Transverse colon (tissue), 4 donors: ENCODE data around the gene KRT35. TPM values are rescaled to one million over a fixed set of nuclear protein-coding genes. Genes with fewer than 3 reads are reported as not detected.
"Not testable (repeated sequence)": the region's sequence is repeated elsewhere in the genome, so short reads cannot be mapped to it uniquely, and the experiment has no call there.

ENCODE experiments used
- DNase-seq: peaks from one replicate; pipeline ENCODE4 v3.0.0-alpha.2; 2019
- H3K27ac ChIP-seq, 4 donors: fragments of 200-600 bp; sonication (generic); 2 replicates each; pipeline ENCODE4 v1.5.1; 2016 to 2018; ENCODE audit warnings: inconsistent platforms in 4 of 4
- H3K27me3 ChIP-seq: fragments of 200-600 bp; sonication (generic); 2 replicates; pipeline ENCODE4 v1.5.1; 2017; ENCODE audit warnings: inconsistent platforms
- H3K36me3 ChIP-seq, 4 donors: fragments of 200-600 bp; sonication (generic); 2 replicates each; pipeline ENCODE4 v1.5.1; 2017 to 2019; ENCODE audit warnings: inconsistent platforms in 4 of 4
- H3K4me1 ChIP-seq, 4 donors: fragments of 200-600 bp; sonication (generic); 2 replicates each; pipeline ENCODE4 v1.5.1; 2017 to 2020; ENCODE audit warnings: inconsistent platforms in 4 of 4
- H3K4me3 ChIP-seq, 4 donors: fragments of 200-600 bp; sonication (generic); 1 replicate in 1 of 4; 2 replicates in 3 of 4; pipeline versions ENCODE4 v1.5.1 to v1.6.1; 2017 to 2019; ENCODE audit warnings: inconsistent platforms in 4 of 4
- H3K9me3 ChIP-seq, 2 donors: fragments of 200-600 bp; sonication (generic); 2 replicates each; pipeline ENCODE4 v1.5.1; 2017 to 2019; ENCODE audit warnings: inconsistent platforms in 2 of 2
- EP300 ChIP-seq: sonication (generic); formaldehyde crosslinking; IDR thresholded peaks from one replicate; pipeline ENCODE4 v1.6.1; 2017; ENCODE audit warnings: antibody characterized with exemption, low read depth
- POLR2A ChIP-seq: fragments of 450-650 bp; IDR thresholded peaks from one replicate; pipeline ENCODE4 v1.6.1; 2016; ENCODE audit warnings: antibody characterized with exemption, mild to moderate bottlenecking, moderate library complexity
- POLR2AphosphoS5 ChIP-seq, 3 donors: sonication (generic); formaldehyde crosslinking; IDR thresholded peaks; one replicate each; pipeline ENCODE4 v1.6.1; 2016; ENCODE audit warnings: antibody characterized with exemption in 3 of 3
- WGBS, 2 donors: methylation state at CpG; one replicate each; pipeline ENCODE4 v1.1.5; 2018; ENCODE audit warnings: low coverage in 1 of 2; 5-methylcytosine and 5-hydroxymethylcytosine counted together
- in situ Hi-C, 4 donors: fragments of 200-750 bp; cut with MboI; loops; one replicate each; pipeline versions ENCODE4 v1.15.0 to v1.15.1; 2017; ENCODE audit warnings: low sequenced_read_pairs in 3 of 4, low pct_ligation_motif_present in 1 of 4, low pct_unique_long_range_greater_than_20kb in 1 of 4
- intact Hi-C: fragments of 100-400 bp; cut with DNase I; formaldehyde crosslinking; loops from one replicate; pipeline ENCODE4 v1.15.1; 2023; ENCODE audit warnings: low total_unique reads
- small RNA-seq, 4 donors: library from RNA; depleted of rRNA; stranded (forward); fragments of <200 nt; gene quantifications; one replicate each; pipeline ENCODE3, GENCODE V24; 2016
- total RNA-seq, 4 donors: library from RNA; depleted of rRNA; stranded (reverse); fragments of >200 nt; gene quantifications; one replicate each; pipeline ENCODE4 v1.1.0, GENCODE V29; 2016
- TF ChIP-seq, protein P1 (sequence below), 5 experiments: fragments of 200-600 bp in 3 of 5; fragments of 450-650 bp in 2 of 5; sonication (generic) in 3 of 5; IDR thresholded peaks; 1 replicate in 2 of 5; 2 replicates in 3 of 5; pipeline ENCODE4 v1.5.1; 2016 to 2017; ENCODE audit warnings: antibody characterized with exemption in 5 of 5, inconsistent platforms in 3 of 5, mild to moderate bottlenecking in 2 of 5, moderate library complexity in 1 of 5

Gene KRT35
- total RNA-seq, 4 donors from 2014 or later = not detected

DNA sequence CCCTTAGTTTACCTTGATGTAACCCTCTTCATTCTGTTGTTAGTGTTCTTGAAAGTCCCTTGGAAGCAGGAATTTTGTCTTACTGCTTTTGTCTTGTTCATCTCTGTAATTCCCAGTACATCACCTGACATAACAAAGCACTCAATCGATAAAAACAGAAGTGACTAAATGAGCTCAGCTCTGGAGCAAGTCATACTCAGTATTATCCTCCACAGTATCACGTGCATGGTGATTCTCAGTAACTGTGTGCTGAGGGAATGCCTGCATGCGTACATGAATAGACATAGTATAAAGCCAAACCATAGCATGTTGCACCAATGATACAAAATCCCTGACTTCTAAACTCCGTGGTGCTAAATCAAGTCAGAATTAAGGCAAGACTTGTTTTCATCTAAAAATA, 47.4 kb downstream of the KRT35 start:
- intact Hi-C loops (no loop called here), in situ Hi-C loops (no loop called here)
- Histone ChIP-seq H3K9me3 (no peaks in the 10 kb centered on the region), H3K27ac (no peak overlapping the region), H3K4me1 (no peaks in the 10 kb centered on the region), H3K27me3 (no peaks in the 10 kb centered on the region), H3K4me3 (no peak overlapping the region), H3K36me3 (no peaks in the 10 kb centered on the region)
- no peak for DNase-seq
- 55 to 60% methylated on average over 1 to 4 of the region's 4 CpGs for WGBS, 2 donors
- no peak for TF ChIP-seq POLR2A
- TF ChIP-seq POLR2AphosphoS5 (IDR thresholded peaks at IDR 0.05) = no peak
- no peak for TF ChIP-seq EP300

DNA sequence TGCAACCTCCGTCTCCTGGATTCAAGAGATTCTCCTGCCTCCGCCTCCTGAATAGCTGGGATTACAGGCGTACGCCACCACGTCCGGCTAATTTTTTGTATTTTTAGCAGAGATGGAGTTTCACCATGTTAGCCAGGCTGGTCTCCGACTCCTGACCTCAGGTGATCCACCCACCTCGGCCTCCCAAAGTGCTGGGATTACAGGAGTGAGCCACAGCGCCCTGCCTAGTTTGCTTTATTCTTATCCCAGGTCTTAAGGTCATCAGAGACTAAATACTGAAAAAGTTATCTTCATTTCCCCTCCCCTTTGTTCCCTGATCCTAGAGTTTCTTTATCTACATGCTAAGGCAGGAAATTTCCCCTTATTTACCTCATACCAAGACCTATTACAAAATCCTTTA, 50.6 kb downstream of the KRT35 start:
- H3K9me3 ChIP-seq, DNase-seq, H3K4me3 ChIP-seq, H3K27ac ChIP-seq, H3K27me3 ChIP-seq, in situ Hi-C loops, H3K36me3 ChIP-seq, H3K4me1 ChIP-seq, intact Hi-C loops: not testable (repeated sequence)
- 91 to 100% methylated on average over 2 to 9 of the region's 9 CpGs for WGBS, 2 donors

DNA sequence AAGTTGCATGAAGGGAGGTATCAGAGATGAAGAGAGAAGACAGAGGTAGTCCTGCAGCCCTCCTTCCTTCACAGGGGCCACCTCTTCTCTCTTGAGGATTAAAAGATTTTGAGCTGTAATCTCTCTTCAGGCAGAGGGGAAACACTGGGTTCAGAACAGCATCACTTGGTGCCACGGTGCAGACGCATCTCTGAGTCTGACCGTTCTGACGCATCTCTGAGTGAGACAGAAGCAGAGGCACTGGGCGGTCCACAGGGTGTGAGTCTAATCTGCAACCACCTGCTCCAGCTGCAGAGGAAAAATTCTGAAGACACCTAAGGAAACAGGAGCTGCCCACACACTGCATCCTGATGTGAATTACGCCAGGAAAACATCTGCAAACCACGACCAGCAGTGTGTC, 51.3 kb downstream of the KRT35 start:
- Histone ChIP-seq H3K9me3 (no peaks in the 10 kb centered on the region), H3K27me3 (no peaks in the 10 kb centered on the region), H3K27ac (no peak overlapping the region), H3K36me3 (no peaks in the 10 kb centered on the region), H3K4me1 (no peaks in the 10 kb centered on the region), H3K4me3 (no peak overlapping the region)
- in situ Hi-C loops (no loop called here), intact Hi-C loops (no loop called here)
- TF ChIP-seq POLR2AphosphoS5 (IDR thresholded peaks at IDR 0.05) (no peak), POLR2A (no peak), EP300 (no peak)
- TF ChIP-seq, protein P1, sequence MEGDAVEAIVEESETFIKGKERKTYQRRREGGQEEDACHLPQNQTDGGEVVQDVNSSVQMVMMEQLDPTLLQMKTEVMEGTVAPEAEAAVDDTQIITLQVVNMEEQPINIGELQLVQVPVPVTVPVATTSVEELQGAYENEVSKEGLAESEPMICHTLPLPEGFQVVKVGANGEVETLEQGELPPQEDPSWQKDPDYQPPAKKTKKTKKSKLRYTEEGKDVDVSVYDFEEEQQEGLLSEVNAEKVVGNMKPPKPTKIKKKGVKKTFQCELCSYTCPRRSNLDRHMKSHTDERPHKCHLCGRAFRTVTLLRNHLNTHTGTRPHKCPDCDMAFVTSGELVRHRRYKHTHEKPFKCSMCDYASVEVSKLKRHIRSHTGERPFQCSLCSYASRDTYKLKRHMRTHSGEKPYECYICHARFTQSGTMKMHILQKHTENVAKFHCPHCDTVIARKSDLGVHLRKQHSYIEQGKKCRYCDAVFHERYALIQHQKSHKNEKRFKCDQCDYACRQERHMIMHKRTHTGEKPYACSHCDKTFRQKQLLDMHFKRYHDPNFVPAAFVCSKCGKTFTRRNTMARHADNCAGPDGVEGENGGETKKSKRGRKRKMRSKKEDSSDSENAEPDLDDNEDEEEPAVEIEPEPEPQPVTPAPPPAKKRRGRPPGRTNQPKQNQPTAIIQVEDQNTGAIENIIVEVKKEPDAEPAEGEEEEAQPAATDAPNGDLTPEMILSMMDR (IDR thresholded peaks at IDR 0.05) = no peak
- DNase-seq = no peak
- 62 to 79% methylated on average over 2 to 7 of the region's 7 CpGs for WGBS, 2 donors

DNA sequence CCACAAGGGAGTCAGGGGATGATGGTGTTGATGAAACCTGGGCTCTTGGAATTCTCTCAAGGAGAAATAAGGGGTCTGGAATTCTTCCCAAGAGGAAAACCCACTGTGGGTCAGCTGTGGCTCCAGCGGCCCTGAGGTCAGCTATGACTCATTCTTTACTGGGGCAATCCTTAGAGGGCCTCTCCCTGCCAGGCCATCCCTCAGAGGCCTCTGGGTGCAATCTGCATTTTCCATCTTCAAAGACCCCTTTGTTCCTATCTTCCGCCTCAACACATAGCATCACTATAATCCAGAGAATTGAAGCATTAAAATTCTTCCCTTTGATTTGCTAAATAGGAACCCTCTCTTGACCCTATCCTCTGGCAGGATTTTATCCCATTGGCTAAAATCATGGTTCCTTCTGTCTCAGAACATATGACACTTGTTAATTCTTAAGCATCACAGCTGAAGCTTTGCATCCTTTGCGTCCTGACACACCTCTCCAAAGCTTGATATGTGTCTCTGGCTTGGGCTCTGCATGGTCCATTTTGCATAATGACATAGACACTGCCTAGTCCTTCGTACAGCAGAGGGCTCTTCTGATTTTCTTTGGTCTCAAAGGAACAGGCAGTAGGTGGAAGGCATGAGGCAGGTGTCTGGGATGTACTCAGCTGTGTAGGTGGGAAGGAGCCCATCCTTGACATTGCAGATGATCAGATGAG, 52.2 kb downstream of the KRT35 start:
- H3K4me1 ChIP-seq = no peaks in the 10 kb centered on the region
- no peaks in the 10 kb centered on the region for H3K9me3 ChIP-seq
- WGBS, 2 donors = 52 to 88% methylated on average over 2 to 4 of the region's 4 CpGs
- in situ Hi-C loops = no loop called here
- no peaks in the 10 kb centered on the region for H3K36me3 ChIP-seq
- H3K4me3 ChIP-seq = no peak overlapping the region
- DNase-seq = no peak
- no peaks in the 10 kb centered on the region for H3K27me3 ChIP-seq
- H3K27ac ChIP-seq = no peak overlapping the region
- intact Hi-C loops = no loop called here
- TF ChIP-seq EP300 (no peak), POLR2AphosphoS5 (IDR thresholded peaks at IDR 0.05) (no peak), POLR2A (no peak)
- TF ChIP-seq, protein P1 (IDR thresholded peaks at IDR 0.05) = no peak

Small RNA genes lying within 50 kb of the gene (small RNA-seq; reads per million reads assigned to genes)
- 0 to 0.28 (median 0.07) reads per million in 4 donors for gene RNU2-32P

Other genes with a start within 250 kb of the KRT35 start
- gene KRTAP9-3, start 248.7 kb downstream of the KRT35 start, total RNA-seq = not detected
- not detected for gene KRTAP9-8, start 243.2 kb downstream of the KRT35 start, total RNA-seq
- gene KRTAP9-4, start 231.5 kb downstream of the KRT35 start, total RNA-seq = not detected
- not detected for gene KRTAP9-9, start 225.8 kb downstream of the KRT35 start, total RNA-seq
- gene KRTAP9-6, start 215.8 kb downstream of the KRT35 start, total RNA-seq = not detected
- gene KRTAP9-7, start 205.5 kb downstream of the KRT35 start, total RNA-seq = not detected
- gene KRTAP29-1, start 178.3 kb downstream of the KRT35 start, total RNA-seq = not detected
- not detected for gene KRTAP16-1, start 171.8 kb downstream of the KRT35 start, total RNA-seq
- gene KRTAP17-1, start 165.4 kb downstream of the KRT35 start, total RNA-seq = not detected
- gene KRT33A, start 130.3 kb downstream of the KRT35 start, total RNA-seq = not detected
- not detected for gene KRT33B, start 111.3 kb downstream of the KRT35 start, total RNA-seq
- not detected for gene KRT34, start 98.8 kb downstream of the KRT35 start, total RNA-seq
- gene KRT31, start 83.5 kb downstream of the KRT35 start, total RNA-seq = not detected
- not detected for gene KRT37, start 56.6 kb downstream of the KRT35 start, total RNA-seq
- gene KRT38, start 40.2 kb downstream of the KRT35 start, total RNA-seq = not detected
- gene KRT32, start 13.8 kb downstream of the KRT35 start, total RNA-seq = not detected
- not detected for gene KRT36, start 8.8 kb upstream of the KRT35 start, total RNA-seq
- gene KRT13, start 24.5 kb upstream of the KRT35 start, total RNA-seq = under 1 TPM in 1 of 4 donors, not detected in 3; 0.27 TPM
- 10 to 100 TPM in 1 of 4 donors, 1 to 10 TPM in 2, under 1 TPM in 1; 0.80 to 17.6 (median 7.4) TPM for gene KRT15, start 37.7 kb upstream of the KRT35 start, total RNA-seq
- gene KRT19, start 47.2 kb upstream of the KRT35 start, total RNA-seq = 1,000 to 10,000 TPM in 3 of 4 donors, 100 to 1,000 TPM in 1; 788 to 3,666 (median 2,734) TPM
- gene KRT9, start 90.9 kb upstream of the KRT35 start, total RNA-seq = not detected
- gene KRT14, start 105.7 kb upstream of the KRT35 start, total RNA-seq = under 1 TPM in 2 of 4 donors, not detected in 2; 0.32 to 0.68 TPM
- gene KRT16, start 131.6 kb upstream of the KRT35 start, total RNA-seq = under 1 TPM in 1 of 4 donors, not detected in 3; 0.79 TPM
- 10 to 100 TPM in 1 of 4 donors, not detected in 3; 37.6 TPM for gene KRT17, start 143.4 kb upstream of the KRT35 start, total RNA-seq
- gene EIF1, start 207.7 kb upstream of the KRT35 start, total RNA-seq = 100 to 1,000 TPM in 3 of 4 donors, 10 to 100 TPM in 1; 93.3 to 520 (median 241) TPM
- gene GAST, start 231.2 kb upstream of the KRT35 start, total RNA-seq = not detected